Kidney (tissue), 14 donors: ENCODE data around the gene GTPBP1. TPM values are rescaled to one million over a fixed set of nuclear protein-coding genes. Genes with fewer than 3 reads are reported as not detected.
A peak's percentile ranks its signal among the peaks of the same experiment; 100 is the strongest.

Experiments
- DNase-seq, 5 donors: peaks; one replicate each; pipeline ENCODE4 v3.0.0-alpha.2; 2013 to 2020
- FAIRE-seq: peaks from 2 replicates; lab custom pipeline; 2012; peaks lifted over from hg19 to GRCh38; lab: Jason Lieb, UNC
- H3K27ac ChIP-seq, 2 donors: one replicate each; pipeline ENCODE4 v1.7.0; 2013; ENCODE audit warnings: low read depth in 2 of 2, low read length in 2 of 2, inconsistent platforms in 1 of 2
- H3K27me3 ChIP-seq: one replicate; pipeline ENCODE4 v1.7.1; 2013; ENCODE audit warnings: low read length, inconsistent platforms; ENCODE audit not compliant: control insufficient read depth, insufficient read depth
- H3K36me3 ChIP-seq, 3 donors: one replicate each; pipeline versions ENCODE4 v1.7.0 to v1.7.1; 2013; ENCODE audit warnings: low read length in 3 of 3, control low read depth in 1 of 3, inconsistent platforms in 1 of 3; ENCODE audit not compliant: insufficient read depth in 3 of 3, control insufficient read depth in 2 of 3
- H3K4me1 ChIP-seq, 3 donors: one replicate each; pipeline versions ENCODE4 v1.7.0 to v1.7.1; 2013; ENCODE audit warnings: low read length in 3 of 3, inconsistent platforms in 1 of 3, low read depth in 1 of 3; ENCODE audit not compliant: control insufficient read depth in 2 of 3, insufficient read depth in 2 of 3
- H3K4me3 ChIP-seq, 3 donors: one replicate each; pipeline versions ENCODE4 v1.7.0 to v1.8.1; 2013; ENCODE audit warnings: low read length in 3 of 3, control low read depth in 1 of 3, inconsistent platforms in 1 of 3
- H3K9ac ChIP-seq, 3 donors: one replicate each; pipeline versions ENCODE4 v1.7.0 to v1.7.1; 2013; ENCODE audit warnings: low read length in 3 of 3, control low read depth in 1 of 3, inconsistent platforms in 1 of 3
- H3K9me3 ChIP-seq, 3 donors: one replicate each; pipeline versions ENCODE4 v1.7.0 to v1.7.1; 2013; ENCODE audit warnings: low read length in 3 of 3, control low read depth in 1 of 3, inconsistent platforms in 1 of 3; ENCODE audit not compliant: control insufficient read depth in 2 of 3, insufficient read depth in 1 of 3
- CTCF ChIP-seq: IDR thresholded peaks from 3 replicates; pipeline ENCODE4 v1.5.1; 2012; ENCODE audit warnings: mild to moderate bottlenecking, moderate library complexity, borderline replicate concordance; ENCODE audit not compliant: insufficient read depth; ENCODE audit errors: extremely low read depth
- intact Hi-C: fragments of 100-400 bp; cut with DNase I; formaldehyde crosslinking; loops from one replicate; pipeline ENCODE4 v1.11.1; 2022
- polyA plus RNA-seq: library from polyadenylated mRNA; stranded (reverse); fragments of 350-450 nt; fragmentation: Illumina TruSeq; extraction: RNeasy Lipid Tissue Mini Kit (QIAGEN cat#74804); gene quantifications from one replicate; pipeline ENCODE4 v1.2.3, GENCODE V29; 2014; ENCODE audit warnings: low read depth, low replicate concordance; ENCODE audit not compliant: insufficient read depth
- total RNA-seq: library from RNA; stranded (reverse); fragmentation: NEBNext Ultra II Directional; extraction: Animal tissue kit (Norgen Biotek cat#: 25700); gene quantifications from one replicate; pipeline ENCODE4 v1.2.1, GENCODE V29; 2021
- donor health status: control.
- donor health status: control.
- donor health status: control.
- donor health status: control.
- donor health status: control.
- donor health status: DM: yes; HTN: yes; CAD: no.
- donor health status: Normal renal cell carcinoma (clear cell type).

Gene GTPBP1
- total and polyA plus RNA-seq, 2 donors from 2014 or later = 11.7 to 52.0 TPM

GRCh38 chr22:38713921-38714320 lies 8.2 kb downstream of the GTPBP1 start:
- intact Hi-C loops = no loop called here
- peaks cover 0 to 12% (median 0%) of the 10 kb centered on the region in 3 donors for H3K4me1 ChIP-seq
- no peaks in the 10 kb centered on the region for H3K27me3 ChIP-seq
- no peak overlapping the region for H3K4me3 ChIP-seq
- H3K27ac ChIP-seq = no peak overlapping the region
- H3K36me3 ChIP-seq = peaks cover 2 to 19% (median 14%) of the 10 kb centered on the region in 3 donors
- no peak for TF ChIP-seq CTCF
- H3K9ac ChIP-seq = no peak overlapping the region
- DNase-seq = peak in 1 of 5 donors; percentile 30
- no peak for FAIRE-seq
- H3K9me3 ChIP-seq = no peaks in the 10 kb centered on the region

- Histone ChIP-seq H3K9me3 (no peaks in the 10 kb centered on the region), H3K27me3 (no peaks in the 10 kb centered on the region), H3K27ac (no peak overlapping the region), H3K9ac (no peak overlapping the region), H3K36me3 (peaks cover 2 to 19% (median 13%) of the 10 kb centered on the region in 3 donors), H3K4me3 (no peak overlapping the region), H3K4me1 (peaks cover 0 to 12% (median 0%) of the 10 kb centered on the region in 3 donors)
- intact Hi-C loops = no loop called here
- FAIRE-seq (no peak), DNase-seq (peak in 2 of 5 donors; percentile 33 to 34)
- no peak for TF ChIP-seq CTCF
These were observed 9.5 kb downstream of the GTPBP1 start for GRCh38 chr22:38715176-38715764.

GRCh38 chr22:38715852-38716251 lies 10.1 kb downstream of the GTPBP1 start:
- FAIRE-seq = no peak
- no peaks in the 10 kb centered on the region for H3K9me3 ChIP-seq
- peak in 1 of 5 donors; percentile 26 for DNase-seq
- H3K9ac ChIP-seq = no peak overlapping the region
- peaks cover 0 to 12% (median 0%) of the 10 kb centered on the region in 3 donors for H3K4me1 ChIP-seq
- no peak overlapping the region for H3K27ac ChIP-seq
- H3K4me3 ChIP-seq = no peak overlapping the region
- no peak for TF ChIP-seq CTCF
- H3K27me3 ChIP-seq = no peaks in the 10 kb centered on the region
- peaks cover 2 to 24% (median 12%) of the 10 kb centered on the region in 3 donors for H3K36me3 ChIP-seq
- intact Hi-C loops = no loop called here

- Histone ChIP-seq H3K4me3 (no peak overlapping the region), H3K27me3 (no peaks in the 10 kb centered on the region), H3K4me1 (peaks cover 0 to 12% (median 0%) of the 10 kb centered on the region in 3 donors), H3K9ac (no peak overlapping the region), H3K27ac (no peak overlapping the region), H3K36me3 (peaks cover 2 to 25% (median 12%) of the 10 kb centered on the region in 3 donors), H3K9me3 (no peaks in the 10 kb centered on the region)
- FAIRE-seq = no peak
- intact Hi-C loops = no loop called here
- no peak for DNase-seq
- TF ChIP-seq CTCF = no peak
These were observed 10.5 kb downstream of the GTPBP1 start for GRCh38 chr22:38716271-38716670.
